Measurements from ENCODE around the gene NR5A2.

Gene NR5A2

GRCh38 chr1:200030791-200031190 lies 3.3 kb downstream of the NR5A2 start:
- Mint-ChIP-seq H3K27me3 (peaks cover 42% of the 10 kb centered on the region), H3K4me1 (peaks cover 5% of the 10 kb centered on the region), H3K9me3 (no peaks in the 10 kb centered on the region), H3K27ac (no peak overlapping the region), H3K36me3 (no peaks in the 10 kb centered on the region), H3K4me3 (no peak overlapping the region)

DNA sequence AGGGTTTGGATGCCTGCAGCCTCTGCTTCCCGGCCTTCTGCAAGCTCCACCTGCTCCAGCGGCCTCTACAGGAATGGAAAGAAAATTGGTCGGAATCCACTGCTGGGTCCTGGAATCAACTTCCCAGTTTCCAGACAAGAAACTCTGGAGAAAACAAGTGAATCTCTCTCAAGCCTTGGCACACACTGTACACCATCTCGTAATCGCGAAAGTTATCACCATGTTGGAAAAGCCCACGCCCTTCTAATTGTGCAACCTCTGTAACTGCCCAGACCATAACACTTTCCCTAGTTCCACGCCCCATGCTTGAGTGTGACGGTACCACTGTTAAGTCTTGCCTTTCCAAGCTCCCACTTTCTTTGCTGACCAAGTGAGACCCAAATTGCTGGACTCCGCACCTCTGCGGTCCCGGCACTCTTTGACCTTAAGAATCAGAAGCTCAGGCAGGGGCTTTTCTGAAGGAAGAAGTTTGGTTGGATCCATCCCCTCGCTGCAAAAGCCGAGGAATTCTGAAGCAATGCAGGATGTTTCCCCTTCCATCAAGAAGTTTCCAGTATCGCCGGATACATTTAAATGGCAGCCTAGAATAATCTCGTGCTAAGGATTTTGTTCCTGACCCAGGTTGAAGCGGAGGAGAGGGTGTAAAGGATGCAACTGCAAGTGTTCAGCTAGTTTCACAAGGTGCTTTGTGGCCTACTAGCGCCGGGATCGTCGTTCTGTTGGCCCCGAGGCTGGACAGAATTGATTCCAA lies 6.2 kb downstream of the NR5A2 start:
- Mint-ChIP-seq H3K27ac (no peak overlapping the region), H3K4me1 (peaks cover 11% of the 10 kb centered on the region), H3K9me3 (no peaks in the 10 kb centered on the region), H3K4me3 (no peak overlapping the region), H3K27me3 (peaks cover 47% of the 10 kb centered on the region), H3K36me3 (no peaks in the 10 kb centered on the region)

- peaks cover 8% of the 10 kb centered on the region for H3K4me1 Mint-ChIP-seq
- no peak overlapping the region for H3K4me3 Mint-ChIP-seq
- no peak overlapping the region for H3K27ac Mint-ChIP-seq
- no peaks in the 10 kb centered on the region for H3K36me3 Mint-ChIP-seq
- H3K9me3 Mint-ChIP-seq = no peaks in the 10 kb centered on the region
- peaks cover 45% of the 10 kb centered on the region for H3K27me3 Mint-ChIP-seq
These were observed 6.7 kb downstream of the NR5A2 start for GRCh38 chr1:200034262-200034557.

- peaks cover 9% of the 10 kb centered on the region for H3K4me1 Mint-ChIP-seq
- no peak overlapping the region for H3K4me3 Mint-ChIP-seq
- no peaks in the 10 kb centered on the region for H3K36me3 Mint-ChIP-seq
- no peak overlapping the region for H3K27ac Mint-ChIP-seq
- no peaks in the 10 kb centered on the region for H3K9me3 Mint-ChIP-seq
- peaks cover 42% of the 10 kb centered on the region for H3K27me3 Mint-ChIP-seq
These were observed 7.4 kb downstream of the NR5A2 start for GRCh38 chr1:200034761-200035396.

- Mint-ChIP-seq H3K9me3 (no peaks in the 10 kb centered on the region), H3K4me3 (no peak overlapping the region), H3K4me1 (peaks cover 15% of the 10 kb centered on the region), H3K36me3 (no peaks in the 10 kb centered on the region), H3K27me3 (peaks cover 42% of the 10 kb centered on the region), H3K27ac (no peak overlapping the region)
These were observed 8.0 kb downstream of the NR5A2 start for GRCh38 chr1:200035397-200035955.

DNA sequence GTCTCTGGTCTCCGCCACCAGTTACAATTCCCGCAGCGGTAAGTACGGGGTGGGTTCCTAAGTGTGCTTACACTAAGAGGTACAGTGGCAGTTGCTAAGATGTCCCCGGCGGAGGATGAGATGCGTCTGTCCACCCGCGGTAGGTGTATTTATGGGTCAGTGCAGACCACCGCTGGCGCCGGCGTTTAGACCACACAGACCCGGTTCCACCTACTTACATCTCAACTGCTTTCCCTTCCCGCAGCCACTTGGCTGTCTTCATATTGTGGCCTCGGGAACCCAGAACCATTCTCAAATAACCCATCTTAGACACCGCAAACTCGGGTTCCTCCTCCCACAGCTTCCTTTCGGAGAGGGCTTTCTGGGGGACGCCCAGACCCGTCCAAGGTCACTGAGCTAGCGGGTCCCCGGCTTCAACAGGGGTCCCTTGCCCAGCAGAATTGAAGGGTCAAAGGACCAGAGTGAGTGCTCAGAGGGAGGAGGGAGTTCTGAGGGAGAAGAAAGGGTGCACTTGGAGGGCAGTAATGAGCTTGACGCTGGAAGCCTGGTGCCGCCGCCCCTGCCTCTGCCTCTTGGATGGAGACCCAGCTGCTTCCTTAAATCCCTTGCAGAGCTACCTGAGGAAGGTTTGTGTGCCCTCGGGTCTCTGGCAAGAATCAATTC lies 8.6 kb downstream of the NR5A2 start:
- peak overlapping the region; percentile 26 for H3K4me3 Mint-ChIP-seq
- H3K9me3 Mint-ChIP-seq = no peaks in the 10 kb centered on the region
- peaks cover 17% of the 10 kb centered on the region for H3K4me1 Mint-ChIP-seq
- no peaks in the 10 kb centered on the region for H3K36me3 Mint-ChIP-seq
- H3K27ac Mint-ChIP-seq = no peak overlapping the region
- peaks cover 39% of the 10 kb centered on the region for H3K27me3 Mint-ChIP-seq

GRCh38 chr1:200036619-200037270 lies 9.2 kb downstream of the NR5A2 start:
- no peak overlapping the region for H3K27ac Mint-ChIP-seq
- H3K4me1 Mint-ChIP-seq = peaks cover 17% of the 10 kb centered on the region
- H3K9me3 Mint-ChIP-seq = no peaks in the 10 kb centered on the region
- H3K36me3 Mint-ChIP-seq = no peaks in the 10 kb centered on the region
- H3K27me3 Mint-ChIP-seq = peaks cover 40% of the 10 kb centered on the region
- H3K4me3 Mint-ChIP-seq = no peak overlapping the region

DNA sequence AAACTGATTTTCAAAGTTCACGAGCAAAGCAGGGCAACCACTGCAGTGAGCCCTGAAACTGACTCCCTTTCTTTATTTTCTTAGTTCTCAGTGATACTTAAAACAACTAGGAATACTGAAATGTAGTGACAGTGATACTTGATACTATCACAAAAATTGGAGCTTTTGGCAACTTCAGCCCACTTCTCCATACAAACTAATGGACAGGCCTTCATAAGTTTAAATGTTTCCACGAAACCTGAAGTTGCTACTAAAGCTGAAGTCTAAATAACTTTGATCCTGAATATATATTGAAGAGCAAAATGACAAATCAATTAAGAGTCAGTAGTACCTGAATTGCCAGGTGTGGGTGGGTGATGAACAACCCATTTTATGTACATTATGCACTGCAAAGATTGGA lies 10.0 kb downstream of the NR5A2 start:
- no peaks in the 10 kb centered on the region for H3K36me3 Mint-ChIP-seq
- peaks cover 17% of the 10 kb centered on the region for H3K4me1 Mint-ChIP-seq
- H3K9me3 Mint-ChIP-seq = no peaks in the 10 kb centered on the region
- no peak overlapping the region for H3K4me3 Mint-ChIP-seq
- H3K27me3 Mint-ChIP-seq = peaks cover 36% of the 10 kb centered on the region
- H3K27ac Mint-ChIP-seq = no peak overlapping the region

DNA sequence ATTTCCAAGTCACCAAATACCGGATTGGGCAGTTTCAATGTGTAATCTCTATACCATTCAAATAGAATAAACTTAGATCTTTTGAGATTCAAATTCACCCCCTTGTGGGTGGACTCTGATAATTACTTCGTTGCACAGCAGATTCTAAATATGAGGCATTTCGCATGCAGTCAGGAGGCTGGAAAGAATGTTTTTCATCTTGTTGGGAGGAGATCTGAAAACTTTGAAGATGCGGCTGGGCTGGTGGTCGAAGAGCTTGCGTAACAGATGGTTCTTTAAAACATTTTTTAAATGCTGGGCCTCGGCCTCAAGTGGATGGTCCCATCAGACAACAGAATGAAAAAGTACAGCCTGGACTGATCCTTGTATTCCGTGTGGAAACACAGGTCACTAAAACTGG lies 10.4 kb downstream of the NR5A2 start:
- Mint-ChIP-seq H3K9me3 (no peaks in the 10 kb centered on the region), H3K36me3 (no peaks in the 10 kb centered on the region), H3K27me3 (peaks cover 39% of the 10 kb centered on the region), H3K4me1 (peaks cover 21% of the 10 kb centered on the region), H3K4me3 (no peak overlapping the region), H3K27ac (no peak overlapping the region)

- Mint-ChIP-seq H3K9me3 (no peaks in the 10 kb centered on the region), H3K27ac (no peak overlapping the region), H3K27me3 (peaks cover 44% of the 10 kb centered on the region), H3K4me1 (peaks cover 27% of the 10 kb centered on the region), H3K4me3 (no peak overlapping the region), H3K36me3 (no peaks in the 10 kb centered on the region)
These were observed 10.9 kb downstream of the NR5A2 start for GRCh38 chr1:200038325-200038980.

GRCh38 chr1:200038981-200039848 lies 11.7 kb downstream of the NR5A2 start:
- Mint-ChIP-seq H3K9me3 (no peaks in the 10 kb centered on the region), H3K27me3 (peaks cover 47% of the 10 kb centered on the region), H3K27ac (no peak overlapping the region), H3K36me3 (no peaks in the 10 kb centered on the region), H3K4me3 (peak overlapping the region; percentile 76), H3K4me1 (peaks cover 29% of the 10 kb centered on the region)

GRCh38 chr1:200039849-200040474 lies 12.5 kb downstream of the NR5A2 start:
- H3K4me3 Mint-ChIP-seq = peak overlapping the region; percentile 15
- peaks cover 29% of the 10 kb centered on the region for H3K4me1 Mint-ChIP-seq
- no peaks in the 10 kb centered on the region for H3K36me3 Mint-ChIP-seq
- no peaks in the 10 kb centered on the region for H3K9me3 Mint-ChIP-seq
- peaks cover 50% of the 10 kb centered on the region for H3K27me3 Mint-ChIP-seq
- no peak overlapping the region for H3K27ac Mint-ChIP-seq

- Mint-ChIP-seq H3K4me3 (no peak overlapping the region), H3K9me3 (no peaks in the 10 kb centered on the region), H3K4me1 (peaks cover 29% of the 10 kb centered on the region), H3K27ac (no peak overlapping the region), H3K27me3 (peaks cover 55% of the 10 kb centered on the region), H3K36me3 (no peaks in the 10 kb centered on the region)
These were observed 13.1 kb downstream of the NR5A2 start for GRCh38 chr1:200040481-200041138.

Measured in activated naive CD4-positive, alpha-beta T cell treated with anti-CD3 and anti-CD28 coated beads, Interleukin-2, amount 50 U/mL, for 24 hours (primary cell).